GM12872 (cell line): ENCODE results near the gene CFAP20.

Experiments
- CTCF ChIP-seq: IDR thresholded peaks from 3 replicates; pipeline ENCODE4 v1.5.1; 2011; ENCODE audit warnings: low read depth, mild to moderate bottlenecking, low read length, moderate library complexity; ENCODE audit not compliant: insufficient read depth

CFAP20 gene

DNA sequence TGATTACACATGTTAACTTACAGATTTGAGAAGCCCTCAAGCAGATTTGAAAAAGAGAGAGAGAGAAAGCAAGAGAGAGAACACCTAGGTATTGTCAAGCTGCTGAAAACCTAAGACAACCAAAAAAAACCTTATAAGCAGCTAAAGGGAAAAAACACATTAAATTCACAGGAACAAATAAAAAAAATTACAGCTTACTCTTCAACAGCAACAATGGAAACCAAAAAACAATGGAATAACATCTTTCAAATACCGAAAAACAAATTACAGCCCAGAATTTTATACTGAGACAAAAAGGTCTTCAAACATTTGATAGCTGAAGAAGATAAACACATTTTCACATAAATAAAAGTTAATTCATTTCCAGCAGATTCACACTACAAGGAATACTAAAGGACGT, 8.4 kb upstream of the CFAP20 start:
- TF ChIP-seq CTCF, result no peak

- no peak for TF ChIP-seq CTCF
Observed at GRCh38 chr16:58128711-58129096, 477 bp downstream of the CFAP20 start.

GRCh38 chr16:58128181-58128631, 975 bp downstream of the CFAP20 start:
- no peak for TF ChIP-seq CTCF

GRCh38 chr16:58127634-58128033, 1.5 kb downstream of the CFAP20 start:
- 0 out of 3 replicates have a peak, but pooled peaks have one; percentile 29 for TF ChIP-seq CTCF

DNA sequence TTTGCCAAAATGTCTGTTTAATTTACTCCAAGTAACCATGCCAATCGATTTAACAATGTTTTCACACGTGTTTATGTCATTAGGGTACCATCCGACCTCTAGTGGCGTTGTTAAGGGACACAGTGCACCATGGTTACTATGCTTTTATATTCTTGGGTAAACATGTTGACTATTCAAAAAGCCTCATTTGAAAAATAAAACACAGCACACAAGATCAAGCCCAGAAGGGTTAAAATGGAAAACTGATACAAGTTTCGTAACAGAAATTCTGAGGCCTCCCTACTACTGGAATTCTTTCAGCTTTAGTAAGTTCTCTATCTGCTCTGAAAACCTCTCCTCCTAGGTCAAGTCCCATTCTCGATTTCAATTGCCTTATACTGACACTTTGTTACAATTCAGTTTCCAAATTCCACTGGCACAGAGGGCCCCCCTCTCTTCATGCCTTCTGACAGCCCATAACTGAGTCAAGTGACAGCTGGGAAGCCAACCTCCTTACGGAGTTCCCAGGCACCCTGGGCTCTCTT, 2.1 kb downstream of the CFAP20 start:
- TF ChIP-seq CTCF, result peak; percentile 50

GRCh38 chr16:58126451-58126961, 2.7 kb downstream of the CFAP20 start:
- no peak for TF ChIP-seq CTCF

- no peak for TF ChIP-seq CTCF
Observed at GRCh38 chr16:58125781-58126335, 3.3 kb downstream of the CFAP20 start.
